Chondrocyte (in vitro differentiated cells): Measurements from ENCODE around the gene BIK. TPM values are rescaled to one million over a fixed set of nuclear protein-coding genes. Genes with fewer than 3 reads are reported as not detected.

Experiments used
- DNase-seq: peaks from one replicate; pipeline ENCODE4 v3.0.0; 2021; ENCODE audit warnings: mixed read lengths, low spot score
- H3K27ac Mint-ChIP-seq: one replicate; pipeline ENCODE4 v1.8.0; 2021; ENCODE audit warnings: mild to moderate bottlenecking, moderate library complexity, mixed read lengths; ENCODE audit not compliant: unreplicated experiment
- H3K27me3 Mint-ChIP-seq: 2 replicates; pipeline ENCODE4 v1.8.0; 2021; ENCODE audit warnings: low read depth, mixed read lengths
- H3K36me3 Mint-ChIP-seq: 2 replicates; pipeline ENCODE4 v1.8.0; 2021; ENCODE audit warnings: low read depth, mixed read lengths
- H3K4me1 Mint-ChIP-seq: 2 replicates; pipeline ENCODE4 v1.8.0; 2021; ENCODE audit warnings: low read depth, mild to moderate bottlenecking, mixed read lengths
- H3K4me3 Mint-ChIP-seq: one replicate; pipeline ENCODE4 v1.8.0; 2021; ENCODE audit warnings: mild to moderate bottlenecking, moderate library complexity, mixed read lengths; ENCODE audit not compliant: unreplicated experiment
- H3K9me3 Mint-ChIP-seq: 2 replicates; pipeline ENCODE4 v1.8.0; 2021; ENCODE audit warnings: low read depth, mixed read lengths
- total RNA-seq: library from RNA; stranded (reverse); gene quantifications from 3 replicates; pipeline ENCODE4 v1.2.1, GENCODE V29; 2021
- TF ChIP-seq, protein P1 (sequence below): fragments of 200-600 bp; sonication (generic); IDR thresholded peaks from 2 replicates; pipeline ENCODE4 v1.5.0; 2021; ENCODE audit warnings: antibody characterized with exemption, mild to moderate bottlenecking, moderate library complexity

Gene BIK
- total RNA-seq, 1 donor from 2014 or later: not detected

DNA sequence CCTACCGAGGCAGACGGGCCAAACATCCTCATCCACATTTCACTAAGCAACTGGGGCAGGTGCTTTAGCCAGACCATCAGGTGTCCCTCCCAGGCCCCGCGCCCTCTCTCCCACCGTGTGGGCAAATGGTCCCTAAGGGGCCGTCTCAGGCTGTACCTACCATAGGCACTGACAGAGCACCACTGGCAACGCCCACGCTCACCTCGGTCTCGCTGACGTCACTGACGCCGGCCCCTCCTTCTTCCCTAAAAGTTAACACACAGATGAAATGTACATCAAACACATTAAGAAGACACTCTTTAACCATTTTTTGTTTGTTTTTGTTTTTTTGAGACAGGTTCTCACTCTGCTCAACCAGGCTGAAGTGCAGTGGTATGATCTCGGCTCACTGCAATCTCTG is 30.8 kb upstream of the BIK start:
- H3K4me3 Mint-ChIP-seq: no peak overlapping the region
- H3K9me3 Mint-ChIP-seq: no peaks in the 10 kb centered on the region
- H3K36me3 Mint-ChIP-seq: peaks cover 5% of the 10 kb centered on the region
- no peaks in the 10 kb centered on the region for H3K27me3 Mint-ChIP-seq
- TF ChIP-seq, protein P1, sequence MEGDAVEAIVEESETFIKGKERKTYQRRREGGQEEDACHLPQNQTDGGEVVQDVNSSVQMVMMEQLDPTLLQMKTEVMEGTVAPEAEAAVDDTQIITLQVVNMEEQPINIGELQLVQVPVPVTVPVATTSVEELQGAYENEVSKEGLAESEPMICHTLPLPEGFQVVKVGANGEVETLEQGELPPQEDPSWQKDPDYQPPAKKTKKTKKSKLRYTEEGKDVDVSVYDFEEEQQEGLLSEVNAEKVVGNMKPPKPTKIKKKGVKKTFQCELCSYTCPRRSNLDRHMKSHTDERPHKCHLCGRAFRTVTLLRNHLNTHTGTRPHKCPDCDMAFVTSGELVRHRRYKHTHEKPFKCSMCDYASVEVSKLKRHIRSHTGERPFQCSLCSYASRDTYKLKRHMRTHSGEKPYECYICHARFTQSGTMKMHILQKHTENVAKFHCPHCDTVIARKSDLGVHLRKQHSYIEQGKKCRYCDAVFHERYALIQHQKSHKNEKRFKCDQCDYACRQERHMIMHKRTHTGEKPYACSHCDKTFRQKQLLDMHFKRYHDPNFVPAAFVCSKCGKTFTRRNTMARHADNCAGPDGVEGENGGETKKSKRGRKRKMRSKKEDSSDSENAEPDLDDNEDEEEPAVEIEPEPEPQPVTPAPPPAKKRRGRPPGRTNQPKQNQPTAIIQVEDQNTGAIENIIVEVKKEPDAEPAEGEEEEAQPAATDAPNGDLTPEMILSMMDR: no peak
- DNase-seq: no peak
- no peak overlapping the region for H3K27ac Mint-ChIP-seq
- peaks cover 3% of the 10 kb centered on the region for H3K4me1 Mint-ChIP-seq

DNA sequence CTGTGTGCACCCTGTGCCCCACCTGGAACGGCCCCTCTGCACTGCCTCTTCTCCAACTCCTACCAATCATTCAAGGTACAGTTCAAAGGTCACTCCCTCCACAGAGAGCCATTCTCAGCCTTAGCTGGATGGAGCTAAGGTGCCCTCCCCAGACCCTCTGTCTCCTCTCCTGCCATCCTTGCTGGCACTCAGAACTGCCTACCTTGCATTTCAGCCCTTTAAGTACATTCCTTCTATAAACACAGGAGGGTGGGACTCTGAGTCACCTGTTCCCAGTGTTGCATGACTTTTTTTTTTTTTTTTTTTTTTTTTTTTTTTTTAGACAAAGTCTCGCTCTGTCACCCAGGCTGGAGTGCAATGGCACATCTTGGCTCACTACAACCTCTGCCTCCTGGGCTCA is 29.9 kb upstream of the BIK start:
- TF ChIP-seq, protein P1: no peak
- Mint-ChIP-seq H3K4me1 (peaks cover 3% of the 10 kb centered on the region), H3K4me3 (no peak overlapping the region), H3K36me3 (peaks cover 7% of the 10 kb centered on the region), H3K9me3 (no peaks in the 10 kb centered on the region), H3K27me3 (no peaks in the 10 kb centered on the region), H3K27ac (no peak overlapping the region)
- no peak for DNase-seq

DNA sequence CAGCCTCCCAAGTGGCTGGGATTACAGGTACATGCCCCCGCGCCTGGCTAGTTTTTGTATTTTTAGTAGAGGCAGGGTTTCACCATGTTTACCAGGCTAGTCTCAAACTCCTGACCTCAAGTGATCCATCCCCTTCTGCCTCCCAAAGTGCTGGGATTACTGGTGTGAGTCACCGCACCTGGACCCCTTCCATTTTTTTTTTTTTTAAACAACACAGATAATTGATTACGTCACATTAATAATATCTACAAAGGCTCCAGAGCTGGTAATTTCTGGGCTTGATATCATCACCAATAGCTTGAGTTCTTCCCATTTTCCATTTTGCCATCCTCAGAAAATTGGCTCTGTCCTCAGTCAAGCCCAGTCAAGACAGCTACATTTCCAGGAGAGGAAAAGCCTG is 28.6 kb upstream of the BIK start:
- DNase-seq: no peak
- H3K27me3 Mint-ChIP-seq: no peaks in the 10 kb centered on the region
- peaks cover 3% of the 10 kb centered on the region for H3K4me1 Mint-ChIP-seq
- H3K4me3 Mint-ChIP-seq: no peak overlapping the region
- no peaks in the 10 kb centered on the region for H3K9me3 Mint-ChIP-seq
- peaks cover 10% of the 10 kb centered on the region for H3K36me3 Mint-ChIP-seq
- TF ChIP-seq, protein P1: no peak
- H3K27ac Mint-ChIP-seq: no peak overlapping the region

DNA sequence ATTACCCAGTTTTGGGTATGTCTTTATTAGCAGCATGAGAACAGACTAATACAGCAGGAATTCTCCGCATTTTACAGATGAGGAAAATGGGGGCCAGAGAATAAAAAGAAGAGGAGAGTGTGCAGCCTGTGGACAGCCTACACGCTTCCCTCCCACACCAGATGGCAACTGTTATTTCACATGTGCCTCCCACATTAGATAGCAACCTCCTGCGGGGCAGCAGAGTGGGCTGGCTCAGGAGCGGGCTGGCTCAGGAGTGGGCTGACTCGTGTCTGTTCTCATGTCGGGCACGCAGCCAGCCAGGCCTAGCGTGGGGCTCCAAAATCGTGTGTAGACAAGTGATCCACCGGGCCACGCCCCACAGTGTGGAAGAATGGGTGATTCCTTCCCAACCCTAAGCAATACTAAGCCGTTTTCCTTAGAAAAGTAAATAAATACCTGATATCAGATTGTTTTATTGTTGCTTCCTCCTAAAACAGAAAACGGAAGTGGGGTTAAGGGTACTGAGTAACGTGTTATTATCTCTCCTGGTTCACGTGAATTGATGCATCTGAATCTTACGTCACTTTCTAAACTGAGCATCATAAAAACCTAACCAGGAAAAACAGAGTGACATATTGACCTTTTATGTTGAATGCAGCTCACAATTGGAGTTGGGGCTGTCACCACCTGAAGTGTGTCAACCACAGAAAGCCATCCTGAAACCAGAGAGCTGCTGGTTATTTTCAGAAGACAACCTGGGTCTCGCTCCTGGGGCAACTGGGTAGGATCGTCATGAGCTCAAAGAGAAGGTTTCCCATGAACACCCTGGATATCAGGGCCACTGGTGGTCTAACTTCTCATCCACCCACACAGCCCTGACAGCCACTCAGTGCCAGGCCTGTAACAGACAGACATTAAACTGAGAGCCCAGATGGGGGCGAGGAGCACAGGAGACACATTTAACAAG is 24.6 kb upstream of the BIK start:
- H3K4me1 Mint-ChIP-seq: peaks cover 15% of the 10 kb centered on the region
- no peak overlapping the region for H3K27ac Mint-ChIP-seq
- no peaks in the 10 kb centered on the region for H3K27me3 Mint-ChIP-seq
- no peak overlapping the region for H3K4me3 Mint-ChIP-seq
- no peak for DNase-seq
- TF ChIP-seq, protein P1: no peak
- no peaks in the 10 kb centered on the region for H3K9me3 Mint-ChIP-seq
- peaks cover 7% of the 10 kb centered on the region for H3K36me3 Mint-ChIP-seq

DNA sequence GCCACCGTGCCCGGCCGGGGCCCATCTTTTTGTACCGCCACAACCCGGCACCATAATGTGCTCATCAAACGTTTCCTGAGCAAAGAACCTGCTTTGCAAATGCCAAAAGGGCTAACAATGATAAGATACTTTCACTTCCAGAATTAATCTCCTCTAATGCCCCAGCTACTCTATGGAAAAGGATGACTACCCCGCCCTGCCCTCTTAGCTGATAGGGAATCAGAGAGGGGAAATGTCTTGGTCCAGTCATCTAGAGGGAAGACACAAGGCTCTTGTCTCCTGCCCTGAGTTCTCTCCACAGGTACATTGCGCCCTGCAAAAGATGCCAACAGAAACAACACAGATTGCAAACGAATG is 21.9 kb upstream of the BIK start:
- peak overlapping the region; percentile 82 for H3K4me3 Mint-ChIP-seq

More for the DNA sequence above, 21.9 kb upstream of the BIK start:
- Mint-ChIP-seq H3K27me3 (no peaks in the 10 kb centered on the region), H3K4me1 (peaks cover 15% of the 10 kb centered on the region), H3K27ac (peak overlapping the region; percentile 60), H3K9me3 (no peaks in the 10 kb centered on the region), H3K36me3 (peaks cover 7% of the 10 kb centered on the region)
- TF ChIP-seq, protein P1: no peak
- DNase-seq: no peak
